ENCODE measurements around the gene CENATAC.
"Not testable (repeated sequence)": the region's sequence is repeated elsewhere in the genome, so short reads cannot be mapped to it uniquely, and the experiment has no call there.

The CENATAC gene

DNA sequence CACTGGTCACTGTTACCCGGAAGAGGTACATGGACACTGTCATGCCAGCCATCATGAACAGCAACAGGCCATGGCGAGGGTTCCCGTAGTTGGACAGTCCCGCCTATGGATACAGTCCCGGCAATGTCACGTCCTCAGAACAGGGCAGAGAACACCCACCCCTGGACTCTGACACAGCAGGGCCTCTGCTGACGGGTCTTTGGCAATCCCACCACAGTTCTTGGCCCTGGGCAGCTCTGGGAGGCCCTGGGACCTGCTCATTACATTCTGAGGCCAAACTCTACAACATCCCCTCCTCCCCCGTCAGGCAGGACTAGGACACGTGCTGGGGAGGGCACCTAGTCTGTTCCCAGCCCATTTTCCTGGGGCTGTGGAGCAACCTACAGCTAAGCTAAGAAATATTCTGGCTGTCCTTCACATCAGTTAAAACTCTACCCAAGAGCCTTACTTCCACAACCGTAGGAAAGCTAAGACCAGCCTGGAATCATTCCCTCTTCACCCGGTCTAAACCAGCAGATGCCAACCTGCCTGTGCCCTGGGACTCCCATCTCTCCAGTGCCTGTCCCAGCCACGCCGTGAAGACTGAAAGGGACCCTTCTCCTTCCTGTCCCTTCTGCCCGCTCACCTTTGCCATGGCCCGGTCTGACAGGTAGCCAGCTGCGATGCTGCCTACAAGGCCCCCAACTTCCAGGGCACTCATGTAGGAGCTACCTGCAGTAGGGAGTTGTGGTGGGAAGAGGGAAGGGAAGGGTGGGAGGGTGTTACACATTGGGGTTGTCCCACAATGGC, 28.2 kb downstream of the CENATAC start:
- in situ Hi-C loops (cut with MboI; ENCODE audit: low sequenced_read_pairs) = no loop called here

DNA sequence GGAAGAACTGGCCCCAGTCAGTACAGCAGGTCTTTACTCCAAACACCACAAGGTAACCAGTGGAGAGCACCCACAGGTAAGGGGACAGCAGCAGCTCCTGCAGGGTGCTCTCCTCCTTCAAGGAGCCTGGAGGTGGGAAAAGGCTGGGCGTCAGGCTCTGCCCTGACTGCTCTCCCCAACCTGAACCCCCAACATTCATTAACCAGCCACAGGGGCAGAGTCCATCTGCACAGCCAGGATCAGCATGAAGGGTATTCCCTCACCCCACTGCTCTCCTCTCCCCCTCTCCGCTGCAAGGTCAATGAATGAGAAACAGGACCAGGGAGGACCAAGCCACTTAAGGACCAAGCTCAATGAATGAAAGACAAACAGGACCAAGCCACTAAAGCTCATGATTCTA, 29.0 kb downstream of the CENATAC start:
- in situ Hi-C loops (cut with MboI; ENCODE audit: low sequenced_read_pairs) = no loop called here

DNA sequence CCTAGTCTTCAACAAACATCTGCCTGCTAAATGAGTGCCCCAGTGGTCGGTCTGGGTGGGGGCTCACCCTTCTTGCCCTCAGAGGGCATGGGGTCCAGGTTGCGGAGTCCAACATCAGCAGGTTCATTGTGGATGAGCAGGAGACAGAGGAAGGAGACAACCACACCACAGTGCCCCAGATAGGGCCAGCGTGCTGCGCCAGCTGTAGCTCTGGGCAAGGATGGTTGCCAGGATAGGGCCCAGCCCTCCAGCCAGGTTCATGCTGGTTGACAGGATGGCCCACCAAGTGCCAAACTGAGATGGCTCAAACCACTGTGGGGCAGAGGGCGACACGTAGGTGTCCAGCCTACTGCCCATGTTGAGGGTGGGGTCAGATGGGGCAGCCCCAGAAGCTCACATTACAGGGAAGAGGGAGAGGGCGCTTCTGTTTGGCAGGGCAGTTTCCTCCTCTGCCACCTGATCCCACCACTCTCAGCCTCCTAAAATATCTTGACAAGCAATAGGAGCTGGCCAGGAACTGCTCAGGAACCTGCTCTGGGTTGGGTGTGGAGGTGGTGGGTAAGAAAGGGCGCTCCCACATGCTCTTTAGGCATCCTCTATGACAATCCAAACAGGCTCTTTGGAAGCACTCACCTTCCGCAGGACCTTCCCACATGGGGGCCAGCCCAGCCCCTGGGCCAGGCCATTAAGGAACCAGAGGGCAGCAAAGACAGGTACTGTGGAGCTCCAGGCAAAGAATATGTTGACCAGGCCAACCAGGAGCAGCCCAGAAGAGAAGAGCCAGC, 29.8 kb downstream of the CENATAC start:
- in situ Hi-C loops (cut with MboI; ENCODE audit: low sequenced_read_pairs) = no loop called here

DNA sequence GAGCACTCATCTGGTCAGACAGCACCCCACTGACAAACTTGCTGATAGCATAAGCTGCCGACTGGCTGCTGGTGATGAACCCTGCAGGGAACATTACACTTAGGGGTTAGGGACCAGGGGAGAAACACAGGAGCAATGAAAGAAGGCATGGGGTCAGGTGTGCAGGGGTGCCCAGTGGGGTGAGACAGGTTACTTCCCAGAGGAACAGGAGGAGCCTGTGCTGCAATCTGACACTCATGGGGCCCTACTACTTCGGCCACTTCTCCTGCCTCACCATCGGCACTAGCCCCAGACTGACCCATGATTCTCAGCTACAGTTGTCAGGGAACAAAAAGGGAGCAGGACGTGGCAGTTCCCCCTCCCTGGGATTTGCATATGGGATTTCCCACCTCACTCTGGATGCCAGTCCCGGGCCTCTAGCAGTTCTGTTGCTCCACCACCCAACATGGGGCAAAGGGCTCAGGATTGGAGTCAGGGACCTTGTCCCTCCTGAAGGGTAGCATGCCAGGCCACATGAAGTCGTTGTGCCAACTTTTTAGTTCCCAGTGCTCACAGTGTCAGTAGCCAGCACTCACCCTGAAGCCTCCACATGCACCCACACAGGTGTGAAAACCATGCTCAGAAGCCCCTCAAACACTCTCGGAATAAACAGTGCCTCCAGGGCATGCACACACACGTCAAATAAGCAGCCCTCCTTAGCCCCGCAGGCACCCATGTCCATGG, 30.6 kb downstream of the CENATAC start:
- in situ Hi-C loops (cut with MboI; ENCODE audit: low sequenced_read_pairs) = no loop called here

DNA sequence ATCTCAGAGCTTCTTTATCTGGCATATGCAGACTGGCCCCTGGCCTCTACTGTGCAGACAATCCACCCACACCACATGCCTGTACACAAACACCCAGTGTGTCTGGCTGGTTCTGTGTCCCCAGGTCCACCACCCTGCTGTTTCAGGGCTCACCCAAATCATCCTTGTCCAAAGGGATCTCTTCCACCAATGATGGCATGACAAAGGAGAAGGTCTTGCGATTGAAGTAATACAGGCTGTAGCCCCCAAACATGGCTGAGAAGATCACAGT, 31.1 kb downstream of the CENATAC start:
- in situ Hi-C loops (cut with MboI; ENCODE audit: low sequenced_read_pairs) = no loop called here

DNA sequence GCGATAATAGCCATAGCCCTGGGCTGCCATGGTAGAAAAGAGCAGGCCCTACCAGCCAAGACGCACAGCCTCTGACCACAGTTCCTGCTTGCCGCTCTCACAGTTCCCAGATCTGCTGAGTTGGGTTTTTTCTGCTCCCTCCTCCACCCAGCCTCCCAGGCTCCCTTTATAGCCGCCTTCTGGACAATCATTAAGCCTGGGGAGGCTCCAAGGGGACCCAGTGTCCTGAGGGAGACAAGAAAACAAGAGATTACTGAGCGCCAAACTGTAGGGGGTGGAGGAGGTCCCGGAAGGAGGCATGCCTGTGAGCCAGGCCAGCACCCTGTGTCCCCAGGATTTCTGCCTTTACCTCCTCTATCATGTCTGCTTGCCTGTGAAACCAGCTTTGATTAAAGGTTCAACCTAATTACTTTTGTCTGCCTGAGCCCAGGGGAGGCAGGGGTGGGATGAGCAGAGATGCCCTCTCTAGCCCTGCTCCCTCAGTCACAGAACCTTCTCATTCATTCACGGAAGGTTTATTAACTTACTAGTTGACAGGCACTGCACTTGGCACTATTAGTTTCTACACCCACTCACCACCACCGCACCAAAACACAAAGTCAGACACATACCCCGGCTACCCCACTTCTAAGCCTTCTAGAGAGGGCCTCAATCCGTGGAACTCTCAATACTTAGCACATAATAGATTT, 31.5 kb downstream of the CENATAC start:
- in situ Hi-C loops (cut with MboI; ENCODE audit: low sequenced_read_pairs) = no loop called here

DNA sequence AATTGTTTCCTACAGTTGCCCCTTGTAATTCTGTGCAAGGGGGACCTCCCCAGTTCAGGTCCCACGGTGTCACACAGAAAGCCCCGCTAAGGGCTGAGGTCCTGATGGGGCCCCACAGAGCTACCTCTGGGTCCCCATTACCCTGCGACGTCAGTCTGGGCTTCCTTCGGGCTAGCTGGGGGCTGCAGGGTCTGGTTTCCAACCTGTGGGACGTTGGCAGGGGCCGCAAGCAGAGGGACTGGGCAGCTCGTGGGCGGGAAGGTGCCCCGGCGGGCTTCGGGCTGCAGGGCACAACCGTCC, 32.0 kb downstream of the CENATAC start:
- in situ Hi-C loops (cut with MboI; ENCODE audit: low sequenced_read_pairs) = no loop called here

DNA sequence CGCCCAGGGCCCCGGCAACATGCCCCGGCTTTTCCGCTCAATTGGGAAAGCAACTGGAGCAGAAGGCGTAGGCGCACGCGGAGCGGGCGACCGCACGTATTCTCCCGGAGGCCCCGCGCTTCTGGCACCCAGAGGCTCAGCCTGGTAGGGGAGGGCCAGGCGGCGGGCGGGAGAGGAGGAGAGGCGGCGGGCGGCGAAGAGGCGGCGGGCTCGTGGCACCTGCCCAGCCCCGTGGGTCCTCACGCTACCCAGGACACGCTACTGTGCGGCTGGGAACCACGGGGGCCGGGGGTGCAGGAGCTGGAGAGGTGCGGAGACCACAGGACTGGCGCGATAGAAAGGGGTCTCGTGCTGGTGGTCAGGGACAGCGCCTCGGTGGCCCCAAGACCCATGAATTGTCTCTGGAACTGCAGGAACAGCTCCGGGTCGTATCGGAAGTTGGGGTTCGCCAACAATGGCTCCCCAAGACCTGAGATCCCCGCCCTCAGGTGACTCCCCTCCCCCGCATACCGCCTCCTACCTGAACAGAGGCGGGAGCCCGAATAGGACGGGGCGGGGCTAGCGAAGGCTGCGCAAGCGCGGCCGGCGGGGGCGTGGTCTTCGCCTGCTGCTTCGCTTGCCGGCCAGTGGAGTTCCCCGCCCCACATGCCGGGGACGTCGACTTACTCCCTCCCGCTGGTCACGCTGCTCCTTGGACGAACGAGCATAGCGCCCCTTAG, 32.5 kb downstream of the CENATAC start, which contains the start of gene SLC37A4:
TSS of gene SLC37A4 (minus strand) at position 549 of the 719 bp plus-strand sequence.
- in situ Hi-C loops (cut with MboI; ENCODE audit: low sequenced_read_pairs) = no loop called here

DNA sequence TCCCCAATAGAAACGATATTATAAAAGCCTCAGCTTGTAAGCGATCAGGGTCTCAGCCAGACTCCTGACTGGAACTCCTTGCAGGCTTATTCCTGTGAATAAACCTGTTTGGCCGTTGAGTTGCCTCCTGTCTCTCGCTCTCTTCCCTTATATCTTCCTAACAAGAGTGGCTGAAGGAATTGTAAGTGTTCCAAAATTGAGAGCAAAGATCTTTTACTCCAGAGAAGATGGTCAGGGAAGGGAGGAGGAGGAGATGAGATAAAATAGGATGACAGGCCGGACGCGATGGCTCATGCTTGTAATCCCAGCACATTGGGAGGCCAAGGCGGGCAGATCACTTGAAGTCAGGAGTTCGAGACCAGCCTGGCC, 34.0 kb downstream of the CENATAC start:
- in situ Hi-C loops (cut with MboI; ENCODE audit: low sequenced_read_pairs) = no loop called here

DNA sequence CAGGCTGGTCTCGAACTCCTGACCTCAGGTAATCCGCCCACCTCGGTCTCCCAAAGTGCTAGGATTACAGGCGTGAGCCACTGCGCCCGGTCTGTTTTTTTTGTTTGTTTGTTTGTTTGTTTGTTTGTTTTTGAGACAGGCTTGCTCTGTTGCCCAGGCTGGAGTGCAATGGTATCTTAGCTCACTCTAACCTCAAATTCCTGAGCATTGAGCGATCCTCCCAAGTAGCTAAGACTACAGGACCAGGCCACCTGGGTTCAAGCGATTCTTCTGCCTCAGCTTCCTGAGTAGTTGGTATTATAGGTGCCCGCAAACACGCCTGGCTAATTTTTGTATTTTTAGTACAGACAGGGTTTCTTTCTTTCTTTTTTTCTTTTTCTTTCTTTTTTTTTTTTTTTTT, 35.5 kb downstream of the CENATAC start:
- in situ Hi-C loops (cut with MboI; ENCODE audit: low sequenced_read_pairs) = not testable (repeated sequence)

DNA sequence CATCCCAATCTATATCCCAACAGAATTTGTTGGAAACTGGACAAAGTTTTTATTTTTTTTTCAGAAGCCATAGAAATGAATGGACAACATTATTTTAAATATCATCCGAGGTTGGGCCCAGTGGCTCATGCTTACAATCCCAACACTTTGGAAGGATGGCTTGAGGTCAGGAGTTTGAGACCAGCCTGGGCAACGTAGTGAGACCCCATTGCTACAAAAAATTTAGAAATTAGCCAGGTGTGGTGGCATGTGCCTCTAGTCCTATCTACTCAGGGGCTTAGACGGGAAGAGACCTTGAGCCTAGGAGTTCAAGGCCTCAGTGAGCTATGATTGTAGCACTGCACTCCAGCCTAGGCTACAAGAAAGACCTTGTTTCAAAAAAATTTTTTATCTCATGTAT, 36.9 kb downstream of the CENATAC start:
- in situ Hi-C loops (cut with MboI; ENCODE audit: low sequenced_read_pairs) = no loop called here

DNA sequence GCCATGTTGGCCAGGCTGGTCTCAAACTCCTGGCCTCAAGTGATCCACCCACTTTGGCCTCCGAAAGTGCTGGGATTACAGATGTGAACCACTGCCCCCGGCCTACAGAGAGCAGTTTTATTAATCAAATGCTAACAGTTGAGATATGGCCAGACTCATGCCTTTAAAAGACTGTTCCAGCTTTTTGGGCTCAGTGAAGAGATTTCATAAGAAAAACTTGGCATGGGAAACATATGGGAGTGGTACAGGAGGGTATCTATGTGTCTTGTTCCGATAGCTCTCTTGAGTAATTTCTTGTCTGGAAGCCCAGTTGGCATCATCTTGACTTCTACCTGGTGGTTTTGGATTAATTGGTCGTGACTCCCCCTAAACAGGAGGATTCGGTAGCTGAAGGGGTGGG, 40.9 kb downstream of the CENATAC start:
- in situ Hi-C loops (cut with MboI; ENCODE audit: low sequenced_read_pairs) = no loop called here

DNA sequence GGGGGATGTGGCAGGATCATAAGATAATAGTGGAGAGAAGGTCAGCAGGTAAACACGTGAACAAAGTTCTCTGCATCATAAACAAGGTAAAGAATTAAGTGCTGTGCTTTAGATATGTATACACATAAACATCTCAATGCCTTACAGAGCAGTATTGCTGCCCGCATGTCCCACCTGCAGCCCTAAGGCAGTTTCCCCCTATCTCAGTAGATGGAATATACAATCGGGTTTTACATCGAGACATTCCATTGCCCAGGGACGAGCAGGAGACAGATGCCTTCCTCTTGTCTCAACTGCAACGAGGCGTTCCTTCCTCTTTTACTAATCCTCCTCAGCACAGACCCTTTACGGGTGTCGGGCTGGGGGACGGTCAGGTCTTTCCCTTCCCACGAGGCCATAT, 41.5 kb downstream of the CENATAC start:
- in situ Hi-C loops (cut with MboI; ENCODE audit: low sequenced_read_pairs) = not testable (repeated sequence)

DNA sequence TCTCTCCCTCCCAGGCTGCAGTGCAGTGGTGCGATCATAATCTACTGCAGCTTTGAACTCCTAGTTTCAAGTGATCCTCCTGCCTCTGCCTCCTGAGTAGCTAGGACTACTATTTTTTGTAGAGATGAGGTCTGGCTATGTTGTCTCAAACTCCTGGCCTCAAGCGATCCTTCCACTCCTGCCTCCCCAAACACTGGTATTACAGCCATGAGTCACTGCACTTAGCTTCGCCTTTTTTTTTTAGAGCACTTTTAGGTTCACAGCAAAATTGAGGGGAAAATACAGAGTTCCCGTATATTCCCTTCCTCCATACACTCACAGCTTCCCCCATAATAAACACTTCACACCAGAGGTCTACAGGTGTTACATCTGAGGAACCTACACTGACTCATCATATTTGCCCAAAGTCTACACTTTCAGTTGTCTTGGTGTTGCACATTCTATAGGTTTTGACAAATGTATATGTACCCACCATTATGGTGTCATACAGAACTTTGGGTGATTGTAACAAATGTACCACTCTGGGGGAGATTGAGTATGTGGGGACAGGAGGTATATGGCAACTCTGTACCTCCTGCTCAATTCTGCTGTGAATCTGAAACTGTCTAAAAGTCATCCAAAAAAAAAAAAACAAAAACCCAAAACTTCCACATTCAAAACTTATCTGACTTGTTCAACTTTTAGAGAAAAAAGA, 44.0 kb downstream of the CENATAC start:
- in situ Hi-C loops (cut with MboI; ENCODE audit: low sequenced_read_pairs) = no loop called here

DNA sequence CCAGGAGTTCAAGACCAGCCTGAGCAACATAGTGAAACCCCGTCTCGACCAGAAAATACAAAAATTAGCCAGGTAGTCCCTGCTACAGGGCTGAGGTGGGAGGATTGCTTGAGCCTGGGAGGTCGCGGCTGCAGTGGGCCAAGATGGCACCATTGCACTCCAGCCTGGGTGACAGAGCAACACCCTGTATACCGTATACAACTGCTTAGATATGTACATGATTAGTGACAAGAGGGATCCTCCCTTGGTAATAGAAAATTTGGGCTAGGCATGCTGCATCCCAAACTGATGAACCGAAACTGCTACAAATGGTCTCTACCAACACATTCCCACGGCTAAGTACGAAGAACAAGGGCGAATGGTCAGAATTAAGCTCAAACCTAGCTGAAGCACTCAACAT, 45.0 kb downstream of the CENATAC start:
- in situ Hi-C loops (cut with MboI; ENCODE audit: low sequenced_read_pairs) = no loop called here

DNA sequence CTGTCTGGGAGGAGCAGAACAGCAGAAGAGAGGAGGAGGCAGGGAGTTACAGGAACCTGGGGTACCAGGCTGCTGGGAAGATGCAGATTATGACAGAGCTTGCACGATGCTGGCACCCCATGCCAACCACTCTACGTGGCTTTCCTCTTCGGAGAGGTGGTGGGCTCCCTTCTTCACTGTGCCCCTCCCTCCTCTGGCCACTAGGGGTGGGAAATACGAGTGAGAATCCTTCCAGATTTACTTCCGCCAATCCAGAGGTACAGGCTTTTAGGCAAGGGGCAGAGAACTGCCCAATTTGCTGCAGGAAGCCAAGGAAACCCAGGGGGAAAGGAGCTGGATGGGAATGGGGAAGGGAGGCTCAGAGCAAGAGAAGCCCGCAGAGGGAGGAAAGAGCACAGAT, 46.8 kb downstream of the CENATAC start:
- in situ Hi-C loops (cut with MboI; ENCODE audit: low sequenced_read_pairs) = no loop called here

DNA sequence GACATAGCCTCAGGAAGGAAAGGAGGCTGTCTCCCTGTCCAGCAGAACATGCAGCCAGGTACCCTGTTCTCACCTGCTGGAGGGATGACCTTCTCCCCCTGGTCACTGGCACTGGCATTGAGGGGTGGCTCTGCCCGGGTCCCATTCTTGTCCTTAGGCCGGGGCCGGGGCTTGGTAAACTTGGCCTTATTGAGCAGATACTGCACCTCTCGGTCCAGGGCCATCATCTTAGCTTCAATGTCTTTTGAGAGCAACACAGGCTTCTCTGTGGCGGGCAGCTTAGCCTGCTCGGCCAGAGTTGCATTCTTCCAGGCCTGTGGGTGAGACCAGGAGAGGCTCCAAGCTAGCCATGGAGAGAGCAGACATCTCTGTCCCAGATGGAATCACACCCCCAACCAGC, 48.6 kb downstream of the CENATAC start:
- in situ Hi-C loops (cut with MboI; ENCODE audit: low sequenced_read_pairs) = no loop called here

DNA sequence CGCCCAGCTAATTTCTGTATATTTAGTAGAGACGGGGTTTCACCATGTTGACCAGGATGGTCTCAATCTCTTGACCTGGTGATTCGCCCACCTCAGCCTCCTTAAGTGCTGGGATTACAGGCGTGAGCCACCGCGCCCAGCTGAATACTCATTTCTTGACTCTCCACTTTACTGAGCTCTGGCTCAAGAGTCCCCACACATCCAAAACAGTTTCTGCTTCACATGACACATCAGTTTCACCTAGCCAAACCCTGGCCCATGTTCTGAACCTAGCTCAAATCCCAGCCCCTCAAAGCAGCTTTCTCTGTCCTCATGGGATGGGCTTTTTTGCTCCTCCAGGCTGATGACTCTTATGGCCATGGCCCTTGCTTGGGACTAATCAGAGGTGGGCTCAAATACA, 49.3 kb downstream of the CENATAC start:
- in situ Hi-C loops (cut with MboI; ENCODE audit: low sequenced_read_pairs) = no loop called here

DNA sequence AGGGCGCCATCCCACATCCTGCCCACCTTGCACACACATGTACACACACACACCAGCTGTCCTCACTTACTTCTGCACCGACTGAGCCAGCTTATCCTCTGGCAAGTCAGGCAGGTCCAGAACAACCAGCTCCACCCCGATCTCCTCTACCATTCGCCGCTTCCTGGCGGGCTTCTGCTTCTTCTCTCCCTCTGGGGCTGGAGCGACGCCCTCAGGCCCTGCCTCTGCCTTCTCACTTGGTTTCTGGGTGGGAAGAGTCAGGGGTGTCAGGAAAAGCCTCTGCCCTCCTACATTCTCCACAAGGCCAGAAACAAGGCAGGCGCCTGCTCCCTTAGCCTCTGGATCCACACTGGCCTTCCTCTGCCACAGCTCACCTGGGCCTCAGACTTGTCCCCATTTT, 50.7 kb downstream of the CENATAC start:
- in situ Hi-C loops (cut with MboI; ENCODE audit: low sequenced_read_pairs) = no loop called here

DNA sequence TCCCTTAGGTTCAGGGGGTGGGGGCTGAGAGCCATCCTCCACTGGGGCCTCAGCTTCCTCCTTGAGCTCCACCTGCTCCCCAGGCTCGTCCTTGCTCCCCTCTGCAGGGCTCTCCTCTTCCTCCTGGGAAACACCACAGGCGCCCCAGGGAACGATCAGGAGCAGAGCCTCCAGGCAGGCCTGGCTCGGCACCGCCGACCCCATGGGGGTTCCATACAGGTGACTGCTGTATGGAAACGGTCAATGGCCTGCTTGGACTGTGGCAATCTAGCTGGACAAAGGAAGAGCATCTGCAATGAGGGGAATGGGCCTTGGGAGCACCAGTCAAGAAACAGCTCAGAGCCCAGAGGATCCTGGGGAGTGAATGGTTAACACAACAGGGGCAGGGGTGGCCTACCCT, 51.1 kb downstream of the CENATAC start:
- in situ Hi-C loops (cut with MboI; ENCODE audit: low sequenced_read_pairs) = no loop called here
